Stimulated activated CD8-positive, alpha-beta memory T cell treated with anti-CD3 and anti-CD28 coated beads, Interleukin-15, amount 100 ng/mL, for 4 hours (primary cell): Measurements from ENCODE around the gene DPM2.

Experiments
- DNase-seq, 2 donors: peaks; one replicate each; pipeline ENCODE4 v3.0.0-alpha.2; 2020; ENCODE audit warnings: low read depth in 2 of 2

The DPM2 gene

DNA sequence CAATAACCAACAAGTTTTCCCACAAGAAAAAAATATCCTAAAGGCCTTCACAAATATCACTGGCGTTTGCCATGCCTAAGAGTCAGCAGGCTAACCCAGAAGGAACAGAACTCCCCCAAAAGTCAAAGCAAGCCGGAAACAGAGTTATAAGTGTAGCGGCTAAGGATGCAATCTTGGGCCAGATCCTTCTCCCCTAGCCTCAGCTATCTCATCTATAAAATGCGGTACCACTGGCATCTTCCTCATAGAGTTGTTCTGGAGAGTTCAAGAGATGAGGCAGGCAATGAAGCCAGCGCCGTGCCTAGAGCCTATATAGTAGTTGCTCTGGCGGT lies 632 bp downstream of the DPM2 start:
- DNase-seq: no peak

DNA sequence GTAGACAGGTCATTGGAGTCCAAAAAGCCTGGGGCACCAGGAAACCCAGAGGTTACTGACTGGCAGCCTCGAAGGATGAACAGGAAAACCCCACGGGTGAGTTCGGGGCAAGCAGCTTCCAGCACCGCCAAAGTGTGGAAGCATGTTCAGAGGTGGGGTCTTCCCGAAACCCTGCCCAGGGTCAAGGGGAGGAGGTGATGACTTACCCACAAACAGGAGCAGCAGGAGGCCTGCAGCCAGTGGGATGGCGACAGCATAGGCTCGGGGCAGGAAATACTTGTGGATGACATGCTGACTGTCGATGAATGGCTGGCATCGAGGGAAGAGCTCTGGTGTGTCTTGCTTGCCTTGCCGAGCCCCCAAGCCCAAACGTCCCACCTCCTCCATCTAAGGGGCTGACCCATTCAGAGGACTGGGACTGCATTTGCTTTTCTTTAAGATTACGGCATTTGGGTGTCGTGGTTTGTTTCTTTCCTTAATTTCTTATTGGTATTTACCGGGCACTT lies 1.3 kb downstream of the DPM2 start:
- no peak for DNase-seq

DNA sequence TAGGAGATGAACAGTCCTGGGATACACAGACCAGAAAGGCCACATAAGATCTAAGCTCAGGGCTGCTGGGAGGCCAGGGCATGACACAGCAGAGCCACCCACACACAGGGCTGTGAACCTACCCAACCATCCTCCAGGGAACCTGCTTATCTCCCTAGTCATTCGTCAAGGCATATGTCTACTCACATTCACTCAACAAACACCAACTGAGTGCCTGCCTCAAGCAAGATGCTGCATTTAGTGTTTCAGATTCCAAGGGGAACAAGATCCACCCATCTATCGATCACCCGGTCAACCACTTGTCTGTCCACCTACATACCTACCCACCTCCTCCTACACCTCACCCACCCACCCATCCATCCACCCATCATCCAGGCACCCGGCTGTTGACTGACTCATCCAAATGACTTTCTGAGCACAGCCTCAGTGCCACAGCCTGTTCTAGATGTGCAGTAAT lies 1.9 kb downstream of the DPM2 start:
- DNase-seq: peak in 1 of 2 donors; percentile 29

DNA sequence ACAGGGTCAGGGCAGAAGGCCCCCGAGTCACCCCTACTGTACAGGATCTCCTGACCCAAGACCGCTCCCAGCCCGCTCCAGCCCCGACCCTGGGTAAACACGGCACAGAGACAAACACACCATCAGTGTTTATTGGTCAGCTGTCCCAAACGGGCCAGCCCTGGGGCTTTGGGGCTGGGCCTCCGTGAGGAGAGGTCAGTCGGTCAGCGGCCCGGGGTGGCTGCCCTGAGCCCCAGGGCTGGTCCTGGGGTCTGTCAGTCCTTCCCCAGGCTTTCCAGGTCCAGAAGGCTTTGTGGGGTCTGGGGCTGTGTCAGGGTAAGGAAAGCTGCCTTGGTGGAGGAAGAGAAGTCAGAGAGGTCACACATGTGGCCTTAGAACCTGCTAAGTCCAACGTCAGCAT lies 2.7 kb downstream of the DPM2 start:
- no peak for DNase-seq

DNA sequence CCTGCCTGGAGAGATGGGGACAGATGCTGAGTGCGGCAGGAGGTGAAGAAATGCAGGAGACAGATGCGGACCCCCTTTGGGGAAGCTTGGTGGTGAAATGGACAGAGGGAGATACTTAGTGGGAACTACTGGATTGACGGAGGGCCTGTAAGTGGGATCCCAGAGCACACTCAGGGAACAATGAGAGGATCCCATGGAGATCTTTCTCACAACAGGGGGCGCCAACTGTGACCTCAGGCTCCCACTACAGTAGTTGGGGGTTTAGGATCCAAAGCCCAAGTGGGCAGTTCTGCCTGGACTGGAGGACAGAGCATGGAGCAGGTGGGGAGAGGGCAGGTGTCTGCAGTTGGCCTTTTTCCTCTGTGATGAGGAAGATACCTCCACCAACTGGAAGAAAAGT lies 3.4 kb downstream of the DPM2 start:
- no peak for DNase-seq

DNA sequence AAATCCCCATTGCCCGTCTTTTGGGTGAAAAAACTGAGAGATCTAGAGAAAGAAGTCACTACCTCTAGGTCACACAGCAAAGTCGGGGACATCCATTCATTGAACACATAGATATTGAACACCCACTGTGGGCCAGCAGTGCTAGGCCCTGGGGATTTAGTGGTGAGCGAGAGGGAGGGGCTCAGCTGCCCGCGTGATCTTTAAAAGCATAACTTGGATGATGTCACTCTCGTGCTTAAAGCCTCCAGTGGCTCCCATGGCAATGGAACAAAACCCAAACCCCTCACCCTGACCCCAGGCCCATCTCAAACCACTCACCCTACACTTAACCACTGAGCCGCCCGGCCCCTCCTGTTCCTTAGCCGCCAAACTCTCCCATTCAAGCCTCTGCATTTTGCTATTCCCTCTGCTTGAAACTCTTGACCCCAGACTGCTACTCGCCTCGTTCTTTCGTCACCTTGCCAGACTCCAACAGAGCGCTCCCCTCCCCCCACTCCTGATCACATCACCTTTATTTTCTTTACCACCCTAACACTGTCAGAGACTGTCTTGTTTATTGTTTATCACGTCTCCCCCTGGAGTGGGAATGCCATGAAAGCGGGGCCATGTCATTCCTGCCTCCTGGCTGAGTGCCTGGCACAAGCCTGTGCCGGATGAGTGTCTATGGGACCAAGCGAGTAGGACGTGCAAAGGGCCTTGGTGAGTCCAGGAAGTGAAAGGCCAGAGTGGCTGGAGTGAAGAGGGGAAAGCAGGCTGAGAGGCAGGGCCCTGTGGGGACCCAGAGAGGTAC lies 6.4 kb downstream of the DPM2 start:
- DNase-seq: no peak

DNA sequence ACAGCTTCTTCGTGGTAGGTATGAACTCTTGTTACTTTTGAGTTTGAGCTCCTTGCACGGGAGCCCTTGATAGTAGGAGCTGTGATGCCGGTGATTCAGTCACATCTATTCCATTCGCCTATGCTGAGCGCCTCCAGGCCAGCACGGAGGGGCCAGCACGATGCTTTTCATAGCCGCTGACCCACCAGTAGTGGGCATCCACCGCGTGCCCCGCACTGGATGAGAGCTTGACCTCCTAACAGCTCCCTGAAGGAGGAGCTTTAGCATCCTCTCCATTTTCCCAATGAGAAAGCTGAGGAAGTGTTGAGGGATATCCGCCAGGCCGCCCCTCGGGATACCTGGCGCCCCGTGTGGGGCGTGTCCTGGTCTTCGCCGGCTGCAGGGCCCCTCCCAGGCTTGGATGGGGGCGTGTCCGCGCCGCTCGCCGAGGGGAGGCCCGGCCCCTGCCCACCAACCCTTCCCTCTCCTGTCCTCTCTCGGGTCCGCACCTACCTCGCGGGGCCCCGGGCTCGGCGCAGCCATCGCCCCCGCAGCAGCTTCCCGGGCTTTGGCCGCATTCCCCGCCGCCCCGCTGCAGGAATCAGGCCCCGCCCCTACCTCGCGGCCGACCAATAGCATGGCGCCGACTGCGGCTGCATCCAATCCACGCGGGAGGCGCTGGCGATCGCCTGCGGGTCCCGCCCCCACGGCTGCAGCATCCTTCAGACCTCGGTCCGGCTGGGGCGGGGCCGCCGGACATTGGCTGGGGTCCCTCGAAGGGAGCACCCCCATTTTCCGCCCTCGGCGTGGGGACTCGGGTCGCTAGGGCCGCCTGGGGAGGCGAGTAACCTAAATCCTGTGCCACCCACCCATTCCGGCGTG lies 7.2 kb downstream of the DPM2 start, which contains the start of gene PIP5KL1:
Gene PIP5KL1, minus strand, starts transcription at position 547 of the 861 bp plus-strand sequence. Its CDS starts 25 bp downstream, at position 522.
- DNase-seq: peak; percentile 32 to 45

DNA sequence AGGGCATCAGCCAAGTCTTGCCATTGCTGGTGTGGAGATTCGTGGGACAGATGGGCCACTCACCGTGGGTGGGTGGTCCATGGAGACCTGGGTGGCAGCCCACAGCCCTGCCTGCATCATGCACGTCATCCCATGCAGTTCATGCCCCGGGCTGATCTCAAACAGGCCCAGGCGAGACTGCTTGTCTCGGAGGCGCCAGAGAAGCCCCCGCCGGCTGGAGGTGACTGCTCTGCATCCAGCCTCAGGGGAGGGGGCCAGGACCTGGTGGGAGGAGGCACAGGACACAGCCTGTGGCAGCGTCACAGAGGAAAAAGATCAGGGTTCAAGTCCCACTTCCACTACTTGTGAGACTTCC lies 8.1 kb downstream of the DPM2 start:
- no peak for DNase-seq

DNA sequence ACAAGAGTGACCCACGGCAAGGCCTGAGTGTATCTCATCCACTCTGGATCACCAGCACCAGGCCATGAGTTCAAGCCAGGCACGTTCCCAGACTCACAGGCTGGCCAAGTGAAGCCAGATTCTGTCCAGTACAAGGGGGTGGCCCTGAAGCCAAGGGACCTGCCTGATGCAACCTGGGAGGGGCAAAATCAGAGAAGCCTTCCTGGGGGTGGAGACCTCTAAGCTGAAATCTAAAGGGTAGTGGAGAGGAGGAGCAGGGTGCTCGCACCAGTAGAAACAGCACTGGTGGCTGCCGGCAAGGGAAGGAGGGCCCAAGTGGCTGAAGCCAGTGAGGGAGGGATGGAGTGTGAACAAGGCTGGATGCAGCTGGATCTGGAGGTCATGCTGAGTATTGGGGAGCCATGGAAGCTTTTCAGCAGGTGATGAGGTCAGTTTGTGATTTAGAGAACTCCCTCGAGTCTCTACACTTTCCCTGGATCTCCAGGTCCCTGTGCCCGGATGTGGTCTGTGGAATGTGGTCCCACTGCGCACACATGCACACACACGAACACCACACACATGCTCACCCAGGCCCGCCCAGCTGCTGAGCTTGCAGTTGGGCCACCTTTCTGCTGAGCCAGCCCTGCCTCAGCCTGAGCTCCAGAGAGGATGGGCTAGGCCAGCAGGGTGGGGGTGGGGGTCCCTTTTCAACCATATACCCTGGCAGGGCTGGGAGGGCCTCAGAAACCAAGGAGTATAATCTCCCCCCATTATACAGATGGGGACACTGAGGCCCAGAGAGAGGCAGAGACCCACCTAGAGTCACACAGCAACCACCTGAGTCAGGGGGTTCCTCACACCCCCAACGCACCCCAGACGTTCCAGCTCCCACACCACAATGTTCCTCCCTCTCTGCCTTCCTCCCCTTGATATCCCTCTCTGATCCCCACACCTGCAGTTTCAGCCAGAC lies 8.7 kb downstream of the DPM2 start:
- no peak for DNase-seq

DNA sequence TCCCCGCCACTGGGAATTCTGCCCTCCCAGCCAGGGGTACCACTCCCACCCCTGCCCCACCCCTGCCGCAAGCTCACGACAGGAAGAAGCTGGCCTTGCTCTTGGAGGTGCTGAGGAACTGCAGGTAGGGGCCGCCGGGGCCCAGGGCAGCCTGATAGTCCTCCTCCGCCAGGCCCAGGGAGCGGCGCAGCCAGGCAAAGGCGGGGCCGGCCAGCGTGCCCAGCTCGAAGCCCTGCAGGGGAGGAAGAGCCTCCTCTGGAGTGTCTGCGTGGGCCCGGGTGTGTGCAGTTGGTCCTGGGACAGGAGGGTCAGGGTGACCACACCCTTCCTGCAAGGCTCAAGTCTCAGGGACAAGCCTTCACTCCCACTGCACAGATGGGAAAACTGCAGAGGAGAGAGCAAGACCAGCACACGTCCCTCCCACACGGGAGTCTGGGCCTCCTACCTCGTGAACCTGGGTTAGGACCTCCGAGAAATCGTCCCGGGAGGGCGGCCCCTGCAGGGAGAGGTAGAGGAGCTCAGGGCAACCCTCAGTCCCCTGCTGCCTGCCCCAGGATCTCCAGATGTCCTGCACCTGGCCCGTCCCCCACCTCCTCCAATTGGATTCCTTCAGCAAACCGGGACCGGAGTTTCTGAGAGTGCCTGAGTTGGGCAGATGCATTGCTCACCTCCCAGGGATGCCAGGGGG lies 9.5 kb downstream of the DPM2 start:
- no peak for DNase-seq

DNA sequence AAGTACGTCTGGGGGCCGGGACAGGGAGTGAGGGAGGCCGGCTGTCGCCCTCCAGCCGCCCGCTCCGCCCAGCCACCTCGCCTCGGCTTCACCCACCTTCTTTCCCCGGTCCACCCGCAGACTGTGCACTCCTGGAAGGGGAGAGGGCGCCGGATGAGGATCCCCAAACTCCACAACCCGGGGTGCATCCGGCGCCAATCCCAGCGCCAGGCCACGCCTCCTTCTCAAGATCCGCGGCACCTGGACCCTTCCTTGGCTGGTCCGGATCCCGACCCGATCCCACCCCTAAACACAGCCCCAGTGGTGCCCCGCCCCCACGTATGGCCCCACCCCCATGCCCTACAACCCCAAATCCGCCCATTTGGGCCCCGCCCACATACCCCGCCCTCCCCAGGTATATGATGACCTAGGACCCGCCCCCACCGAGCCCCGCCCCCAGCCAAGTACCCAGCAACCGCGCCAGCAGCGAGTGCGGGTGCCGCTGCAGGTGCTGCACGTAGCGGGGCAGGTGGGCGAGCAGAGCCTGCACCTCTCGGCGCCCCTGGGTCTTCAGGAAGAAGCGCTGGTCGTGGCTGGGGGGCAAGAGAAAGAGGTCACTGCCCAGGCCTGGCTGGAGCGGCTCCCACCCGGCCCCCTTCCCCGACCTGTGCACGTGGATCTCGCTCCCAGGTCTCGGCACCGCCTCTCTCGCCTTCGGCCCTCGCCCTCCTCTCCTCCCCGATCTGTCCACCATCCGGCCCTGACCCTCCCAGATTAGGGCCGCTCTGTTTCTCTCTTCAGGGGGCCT lies 10.3 kb downstream of the DPM2 start:
- peak in 1 of 2 donors; percentile 66 for DNase-seq

DNA sequence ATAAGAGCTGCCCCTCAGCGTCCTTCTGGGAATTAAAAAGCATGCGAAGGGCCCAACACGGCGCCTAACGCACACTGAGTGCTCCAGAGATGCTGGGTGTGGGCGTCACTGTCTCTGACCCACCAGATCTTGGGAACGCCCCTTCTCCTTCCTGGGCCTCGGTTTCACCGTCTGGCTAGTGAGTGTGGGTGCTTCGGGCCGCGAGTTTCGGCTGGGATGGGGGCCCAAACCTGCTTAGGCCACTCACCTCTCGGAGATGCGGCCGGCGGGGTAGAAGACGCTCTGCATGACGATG lies 10.8 kb downstream of the DPM2 start:
- no peak for DNase-seq

DNA sequence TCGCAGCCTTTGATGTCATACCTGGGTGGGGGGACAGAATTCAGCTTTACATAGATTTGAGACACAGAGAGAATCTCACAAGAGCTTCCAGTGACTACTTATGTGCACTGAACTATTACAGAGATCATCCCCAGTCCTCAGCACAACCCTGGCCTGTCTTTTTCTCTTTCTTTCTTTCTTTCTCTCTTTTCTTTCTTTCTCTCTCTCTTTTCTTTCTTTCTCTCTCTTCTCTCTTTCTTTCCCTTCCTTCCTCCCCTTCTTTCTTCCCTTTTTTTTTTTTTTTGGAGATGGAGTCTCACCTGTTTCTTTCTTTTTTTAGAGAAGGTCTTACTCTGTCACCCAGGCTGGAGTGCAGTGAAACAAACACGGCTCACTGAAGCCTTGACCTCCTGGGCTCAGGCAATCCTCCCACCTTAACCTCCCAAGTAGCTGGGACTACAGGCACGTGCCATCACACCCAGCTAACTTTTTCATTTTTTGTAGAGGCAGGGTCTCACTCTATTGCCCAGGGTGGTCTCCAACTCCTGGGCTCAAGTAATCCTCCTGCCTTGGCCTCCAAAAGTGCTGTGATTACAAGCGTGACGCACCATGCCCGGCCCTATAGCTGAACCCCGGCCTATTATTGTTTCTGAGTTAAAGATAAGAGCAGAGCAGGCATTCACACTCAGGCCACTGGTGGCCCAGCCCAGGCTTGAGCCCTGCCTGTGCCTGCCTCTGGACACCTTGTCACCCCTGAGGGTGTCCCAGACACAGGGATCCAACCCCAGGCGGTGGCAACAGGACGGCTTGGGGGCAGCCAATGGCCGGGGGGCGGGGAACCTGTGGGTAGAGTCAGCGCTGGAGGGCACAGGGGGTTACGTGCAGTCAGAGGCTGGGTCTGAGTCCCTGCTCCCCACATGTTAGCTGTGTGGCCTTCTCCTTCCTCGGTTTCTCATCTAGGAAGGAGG lies 11.4 kb downstream of the DPM2 start:
- DNase-seq: no peak

DNA sequence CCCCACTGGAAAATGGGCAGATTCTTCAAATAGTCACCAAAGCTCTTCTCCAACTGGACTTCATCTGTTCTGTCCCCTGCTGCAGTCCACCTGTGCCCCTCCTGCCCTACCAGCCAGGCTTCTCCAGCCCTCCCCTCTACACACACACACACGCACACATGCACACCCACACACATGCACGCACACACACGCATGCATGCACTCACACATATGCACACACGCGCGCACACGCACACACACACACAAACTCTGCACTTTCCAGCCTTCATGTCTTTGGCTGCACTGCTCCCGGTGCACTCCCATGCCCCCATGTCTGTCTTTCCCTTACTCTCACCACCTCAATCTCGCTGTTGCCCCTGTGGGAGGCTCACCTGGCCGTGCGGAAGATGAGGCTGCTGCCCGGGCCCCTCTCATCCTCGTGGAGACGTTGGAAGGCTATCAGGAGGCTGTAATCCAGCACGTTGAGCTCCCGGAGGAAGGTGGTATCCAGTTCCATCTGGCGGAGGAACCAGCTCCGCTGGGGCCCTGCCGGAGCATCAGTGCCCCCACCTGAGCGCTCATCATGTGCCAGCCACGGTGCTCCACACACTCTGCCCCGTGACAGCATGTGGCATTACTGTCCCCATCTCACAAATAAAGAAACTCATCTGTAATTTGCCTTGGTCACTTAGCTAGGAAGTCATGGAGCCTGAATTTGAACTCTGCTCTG lies 12.8 kb downstream of the DPM2 start:
- DNase-seq: no peak

DNA sequence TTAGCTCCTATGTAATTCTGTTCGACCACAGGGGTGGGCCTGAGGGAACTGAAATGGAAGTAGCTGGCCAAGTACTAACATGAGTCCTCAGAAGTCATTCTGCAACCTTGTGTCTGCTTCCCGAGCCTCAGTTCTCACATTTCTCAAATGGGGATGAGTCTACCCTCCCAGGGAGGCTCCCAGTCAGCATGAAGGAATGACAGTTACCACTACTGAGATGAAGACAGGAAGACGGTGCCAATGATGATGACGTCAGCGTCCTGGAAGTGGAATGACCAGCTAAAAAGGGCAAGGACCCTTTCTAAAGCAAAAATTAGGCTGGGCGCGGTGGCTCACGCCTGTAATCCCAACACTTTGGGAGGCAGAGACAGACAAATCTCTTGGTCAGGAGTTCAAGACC lies 13.9 kb downstream of the DPM2 start:
- DNase-seq: no peak

DNA sequence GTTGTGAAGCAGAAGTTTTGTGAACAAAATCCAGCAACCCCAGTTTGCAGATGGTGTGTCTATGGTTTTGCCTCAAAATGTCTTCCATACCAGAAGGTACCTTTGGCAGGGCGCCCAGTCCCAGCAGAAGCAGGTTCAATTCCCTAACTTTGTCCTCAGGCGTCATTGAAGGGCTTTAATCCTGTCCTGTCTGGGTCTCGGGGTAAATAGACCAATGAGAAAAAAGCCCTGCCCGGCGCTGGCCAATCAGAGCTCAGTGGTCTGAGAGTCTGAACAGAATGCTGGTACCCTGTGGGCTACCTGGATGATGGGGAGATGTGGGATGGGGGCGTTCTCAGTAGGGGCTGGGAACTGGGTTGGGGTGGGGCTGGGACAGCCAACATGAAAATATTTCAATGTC lies 14.6 kb downstream of the DPM2 start:
- no peak for DNase-seq

DNA sequence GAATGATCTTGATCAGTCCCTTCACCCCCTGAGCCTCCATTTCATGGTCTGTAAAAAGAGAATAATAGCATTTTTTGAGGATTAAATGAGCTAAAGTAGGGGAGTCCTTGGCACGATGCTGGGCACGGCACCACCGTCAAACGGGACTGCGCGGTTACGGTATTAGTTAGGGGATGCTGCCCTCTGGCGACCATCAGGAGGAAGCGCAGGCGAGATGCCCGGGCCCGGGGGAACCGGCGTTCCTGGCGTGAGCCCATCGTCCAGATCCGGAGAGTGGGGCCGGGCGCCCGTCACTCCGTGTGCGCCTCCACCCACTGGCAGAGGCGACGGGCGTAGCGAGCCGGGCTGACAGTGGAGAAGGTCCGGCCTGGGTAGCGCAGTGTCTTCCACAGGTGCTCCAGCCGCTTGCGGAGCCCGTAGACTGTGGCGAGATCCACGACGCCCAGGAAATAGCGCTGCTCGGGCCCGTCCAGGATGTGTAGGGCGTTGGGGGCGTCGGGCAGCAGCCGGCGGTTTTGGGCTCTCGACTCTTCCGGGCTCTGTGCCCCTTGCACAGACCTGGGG lies 16.0 kb downstream of the DPM2 start:
- peak; percentile 45 to 47 for DNase-seq

DNA sequence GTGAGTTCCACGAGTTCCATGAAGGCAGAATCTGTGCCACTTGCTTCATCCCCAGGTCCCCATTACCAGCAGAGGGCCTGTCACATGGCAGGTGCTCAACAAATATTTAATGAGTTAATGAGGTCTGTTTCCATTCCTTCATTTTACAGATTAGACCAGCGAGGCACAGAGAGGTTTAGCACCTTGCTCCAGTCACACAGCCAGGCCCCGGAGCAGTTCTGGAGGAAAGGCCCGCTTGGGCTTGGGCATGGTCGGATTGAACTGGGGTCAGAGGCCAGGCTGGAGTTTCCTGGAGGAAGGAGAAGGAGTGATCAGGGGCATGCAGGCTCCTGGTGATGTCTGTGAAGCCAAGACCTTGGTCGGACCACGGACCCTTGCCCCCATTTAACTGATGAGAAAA lies 16.9 kb downstream of the DPM2 start:
- no peak for DNase-seq
